HK-2 (cell line): ENCODE results near the gene SNX25.
A peak's percentile ranks its signal among the peaks of the same experiment; 100 is the strongest.
"Not testable (repeated sequence)": the region's sequence is repeated elsewhere in the genome, so short reads cannot be mapped to it uniquely, and the experiment has no call there.

ENCODE experiments used
- DNase-seq: peaks from one replicate; pipeline ENCODE4 v3.0.0-alpha.2; 2018; ENCODE audit not compliant: unreplicated experiment

SNX25 gene

DNA sequence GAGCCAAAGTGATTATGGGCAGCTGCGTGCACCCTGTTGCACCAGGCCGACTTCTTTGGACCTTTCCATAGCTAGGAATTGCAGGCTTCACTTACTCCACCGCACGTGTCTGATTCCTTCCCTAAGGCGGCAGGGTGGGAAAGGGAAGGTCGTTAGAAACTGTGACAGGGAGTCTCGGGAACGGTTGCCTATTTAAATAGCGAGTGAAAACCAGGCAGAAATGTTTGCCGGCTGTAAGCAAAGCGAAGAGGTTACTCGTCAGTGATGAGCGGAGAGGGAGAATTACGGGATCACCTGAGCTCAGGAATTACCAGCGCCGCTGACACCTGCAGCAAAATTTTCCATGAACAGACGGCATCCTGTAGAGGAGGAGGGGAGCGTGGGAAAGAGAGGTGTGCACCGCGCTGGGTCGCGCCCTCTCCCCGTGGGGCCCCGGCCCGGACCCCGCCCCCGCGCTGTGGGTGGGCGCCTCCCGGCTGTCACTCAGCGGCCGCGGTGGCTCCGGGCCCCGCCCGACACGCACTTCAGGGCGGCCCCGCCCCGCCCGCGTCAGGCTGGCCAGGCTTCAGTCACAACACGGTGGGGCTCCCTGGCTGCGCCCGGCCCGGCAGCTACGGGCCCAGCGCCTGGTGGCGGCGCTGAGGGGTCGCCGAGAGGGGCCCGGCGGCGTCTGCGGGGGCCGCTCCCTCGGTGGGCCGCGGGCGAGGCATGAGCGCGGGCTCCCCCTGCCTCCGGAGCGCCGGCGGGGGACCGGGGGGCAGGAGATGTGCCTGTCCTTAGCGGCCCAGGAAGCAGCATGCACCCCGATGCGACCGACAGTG lies at the start of gene SNX25:
Gene SNX25 (plus strand): TSS at position 568 of the 821 bp plus-strand sequence. CDS start 229 bp downstream, at position 797.
- DNase-seq, result peak; percentile 88

DNA sequence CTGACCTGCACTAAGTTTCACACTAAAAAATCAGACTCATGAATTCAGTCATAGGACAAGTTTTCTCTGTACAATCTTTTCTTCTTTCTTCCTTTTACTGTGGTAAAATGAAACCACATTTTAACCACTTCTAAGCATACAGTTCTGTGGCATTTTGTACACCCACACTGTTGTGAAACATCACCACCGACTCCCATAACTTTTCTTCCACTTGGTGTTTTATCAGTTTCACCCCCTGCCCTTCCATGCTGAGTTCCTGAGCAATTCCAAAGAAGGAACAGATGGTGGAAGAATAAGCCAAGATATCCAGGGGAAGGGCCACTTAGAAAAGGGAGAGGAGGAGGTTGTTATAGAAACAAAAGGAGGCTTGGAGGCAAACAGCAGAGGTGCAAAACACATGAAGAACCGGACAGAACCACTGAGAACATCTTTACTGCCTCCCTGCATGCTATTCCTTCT lies 43.8 kb upstream of the SNX25 start:
- DNase-seq, result no peak

DNA sequence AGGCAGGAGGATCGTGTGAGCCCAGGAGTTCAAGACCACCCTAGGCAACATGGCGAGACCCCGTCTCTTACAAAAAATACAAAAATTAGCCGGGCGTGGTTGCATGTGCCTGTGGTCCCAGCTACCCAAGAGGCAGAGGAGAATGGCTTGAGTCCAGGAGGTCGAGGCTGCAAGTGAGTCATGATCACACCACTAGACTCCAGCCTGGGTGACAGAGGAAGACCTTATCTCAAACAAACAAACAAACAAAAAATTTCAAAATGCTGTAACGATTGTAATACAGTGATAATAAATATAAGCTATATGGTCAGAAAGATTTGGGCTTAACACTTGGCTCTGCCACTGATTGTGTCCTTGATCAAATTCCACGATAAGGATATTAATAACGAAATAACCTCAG lies 42.2 kb upstream of the SNX25 start:
- no peak for DNase-seq

DNA sequence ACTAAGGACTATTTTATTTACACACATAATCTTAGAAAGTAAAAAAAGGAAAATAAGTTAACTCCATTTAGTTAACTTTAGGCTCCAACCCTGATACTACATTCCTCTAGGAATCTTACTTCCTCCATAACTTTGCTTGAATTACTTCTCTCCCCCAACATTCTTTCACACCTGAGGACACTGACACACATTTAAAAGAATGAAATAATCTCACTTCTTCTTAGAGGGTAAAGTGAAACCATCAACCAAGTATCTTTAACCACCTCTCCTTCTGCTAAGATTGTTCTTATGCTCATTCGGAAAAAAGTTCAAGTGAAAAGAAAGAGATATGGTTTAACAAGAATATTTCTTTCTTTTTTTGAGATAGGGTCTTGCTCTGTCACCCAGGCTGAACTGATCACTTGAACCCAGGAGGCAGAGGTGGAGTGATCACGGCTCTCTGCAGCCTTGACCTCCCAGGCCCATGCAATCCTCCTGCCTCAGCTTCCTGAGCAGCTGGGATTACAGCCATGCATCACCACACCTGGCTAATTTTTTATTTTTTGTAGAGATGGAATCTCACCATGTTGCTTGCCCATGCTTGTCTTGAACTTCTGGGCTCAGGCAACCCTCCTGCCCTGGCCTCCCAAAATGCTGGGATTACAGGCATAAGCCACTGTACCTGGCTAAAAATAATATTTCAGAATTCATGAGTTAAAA lies 37.9 kb upstream of the SNX25 start:
- no peak for DNase-seq

DNA sequence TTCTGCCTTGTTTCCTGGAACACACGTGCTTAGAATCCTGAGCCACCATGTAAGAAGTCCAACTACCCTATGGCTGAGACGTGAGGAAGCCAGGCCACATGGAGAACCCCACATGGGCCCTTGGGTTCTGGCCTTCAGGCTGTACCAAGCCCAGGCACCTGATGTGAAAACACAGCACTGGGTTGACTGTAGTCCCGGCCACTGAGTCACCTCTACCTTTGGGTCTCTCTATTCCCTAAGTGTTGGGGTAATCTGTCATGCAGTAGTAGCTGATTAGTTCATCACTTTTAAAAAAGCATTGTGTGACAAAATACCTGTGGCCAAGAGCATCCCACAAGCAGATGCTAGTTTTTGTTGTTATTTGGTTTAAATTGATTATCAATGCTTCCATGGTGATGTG lies 29.9 kb upstream of the SNX25 start:
- DNase-seq, result no peak

DNA sequence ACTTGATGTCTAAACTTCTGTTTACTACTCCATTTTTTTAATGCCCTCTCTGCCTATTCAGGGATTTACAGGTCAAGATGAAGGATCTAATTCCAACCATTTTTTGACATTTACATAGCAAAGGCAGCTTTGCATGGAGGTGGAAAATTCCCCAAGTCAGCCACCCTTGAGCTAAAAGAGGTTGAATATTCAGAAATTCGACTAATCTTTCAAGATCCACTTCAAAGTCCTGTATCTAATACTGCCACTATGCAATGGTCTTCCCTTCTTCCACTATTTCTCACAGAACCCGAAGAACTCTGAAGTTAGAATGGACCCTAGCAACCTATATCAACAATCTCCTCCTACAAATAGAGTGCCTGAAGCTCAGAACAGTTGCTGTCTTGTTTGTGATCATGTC lies 27.2 kb upstream of the SNX25 start:
- DNase-seq, result no peak

DNA sequence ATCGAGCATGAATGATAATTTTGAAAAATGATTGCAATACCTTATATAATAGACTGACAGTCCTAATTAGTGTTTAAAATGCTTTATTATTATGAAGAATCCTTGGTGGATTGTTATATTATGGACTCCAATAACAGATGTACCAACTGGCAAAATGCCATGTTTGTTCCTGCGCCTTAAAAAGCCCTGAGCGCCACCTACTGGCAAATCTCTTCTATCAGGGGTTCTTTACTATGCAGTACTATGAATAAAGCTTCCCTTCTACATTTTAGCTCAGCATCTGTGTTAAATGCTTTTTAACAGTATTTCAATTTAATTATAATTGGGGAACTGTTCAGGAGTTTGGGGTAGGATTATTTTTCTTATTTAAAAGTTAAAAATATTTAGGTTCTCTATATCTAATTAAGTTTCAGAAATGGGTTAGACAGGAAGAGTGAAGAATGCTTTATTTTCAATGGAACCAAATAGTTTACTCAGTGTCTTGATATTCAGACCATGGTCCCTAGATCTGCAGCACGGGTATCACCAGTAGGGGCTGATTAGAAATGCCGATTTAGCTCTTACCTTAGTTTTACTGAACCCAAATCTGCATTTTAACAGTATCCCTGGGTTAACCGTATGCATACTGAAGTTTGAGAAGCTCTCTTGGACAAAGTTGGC lies 25.6 kb upstream of the SNX25 start:
- peak; percentile 51 for DNase-seq

DNA sequence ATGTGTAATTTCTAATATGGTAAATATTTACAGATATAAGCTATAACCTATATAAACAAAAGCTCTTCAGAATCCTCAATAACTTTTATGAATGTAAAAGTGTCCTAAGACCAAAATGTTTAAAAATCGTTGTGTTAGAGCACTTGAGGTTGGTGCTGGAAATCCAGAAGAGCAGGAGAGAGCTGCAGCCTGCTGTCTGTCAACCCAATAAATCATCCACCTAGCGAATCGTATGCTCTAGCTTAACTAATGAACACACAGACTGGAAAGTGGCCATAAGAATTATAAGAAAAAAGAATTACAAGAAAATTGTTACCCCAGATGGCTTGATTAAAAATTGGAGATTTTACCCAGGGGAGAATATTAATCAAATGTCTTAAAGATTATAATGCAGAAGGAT lies 22.6 kb upstream of the SNX25 start:
- DNase-seq, result no peak

DNA sequence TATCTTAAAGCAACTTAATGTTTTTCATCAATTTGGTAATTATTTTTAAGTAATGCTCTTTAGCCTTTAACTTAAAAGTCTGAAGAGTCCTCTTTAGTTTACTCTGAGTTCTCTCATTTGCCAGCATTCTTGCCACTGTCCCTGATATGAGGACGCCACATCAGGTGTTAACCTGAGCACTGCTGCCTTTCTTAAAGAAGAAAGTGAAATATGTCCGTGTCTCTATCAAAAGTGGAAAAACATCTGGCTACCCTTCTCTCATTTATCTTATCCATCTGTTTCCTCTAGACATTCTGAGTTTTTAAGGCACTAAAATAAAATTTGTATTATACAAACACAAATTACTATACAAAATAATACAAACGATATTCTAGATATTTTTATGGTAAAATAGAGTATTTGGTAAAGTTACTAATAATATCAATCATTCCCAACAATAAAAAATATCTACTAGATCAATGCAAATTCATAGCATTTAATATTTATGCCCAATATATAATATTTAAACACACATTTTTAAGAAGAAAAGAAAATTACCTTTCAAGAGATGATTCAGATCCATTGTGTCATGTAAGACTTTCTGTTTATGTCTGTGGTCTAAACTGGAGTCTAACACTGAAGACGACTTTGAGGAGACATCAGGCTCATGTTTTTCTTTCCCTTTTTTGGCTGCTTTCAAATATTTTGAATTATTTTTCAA lies 19.6 kb upstream of the SNX25 start:
- DNase-seq, result no peak

DNA sequence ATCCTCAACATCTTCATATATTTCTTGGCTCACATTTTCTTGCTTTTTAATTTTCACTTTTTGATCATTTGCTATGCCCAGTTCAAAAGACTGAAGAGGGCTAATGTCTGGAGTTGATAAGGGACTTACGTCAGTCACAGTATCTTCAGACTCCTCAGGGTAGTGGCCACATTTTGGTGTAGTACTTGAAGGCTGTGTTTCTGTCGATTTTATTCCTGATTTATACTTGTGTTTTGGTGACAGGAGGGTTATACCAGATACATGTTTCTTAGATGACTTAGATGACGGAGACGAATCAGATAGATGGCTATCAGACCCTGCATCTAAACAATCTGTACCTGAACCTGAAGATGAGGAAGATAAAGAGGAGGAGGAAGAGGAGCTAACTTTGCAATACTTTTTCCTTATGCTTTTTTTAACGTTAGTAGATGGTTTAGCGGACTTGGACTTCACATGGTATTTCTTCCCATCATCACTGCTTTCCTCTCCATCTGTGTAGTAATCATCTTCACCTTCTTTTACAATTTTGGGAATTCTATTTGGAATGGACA lies 19.0 kb upstream of the SNX25 start:
- DNase-seq, result no peak

DNA sequence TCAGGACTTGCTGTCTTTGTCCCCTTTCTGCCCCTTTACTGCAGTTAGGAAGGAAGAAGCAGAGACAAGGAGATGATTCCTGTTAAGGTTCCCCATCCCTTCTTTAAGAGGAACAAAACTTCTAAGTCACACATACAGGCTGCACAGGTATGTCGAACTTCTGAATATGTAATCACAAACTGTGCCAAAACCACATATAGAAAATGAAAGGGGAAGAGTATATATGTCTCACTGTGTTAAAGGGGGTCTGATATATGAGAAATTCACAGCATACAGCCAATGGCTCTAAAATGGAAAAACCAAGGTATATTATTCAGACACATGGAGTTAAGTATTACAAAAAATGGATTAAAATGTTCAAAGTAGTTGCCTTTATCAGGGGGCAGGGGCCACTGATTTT lies 17.3 kb upstream of the SNX25 start:
- DNase-seq, result no peak

DNA sequence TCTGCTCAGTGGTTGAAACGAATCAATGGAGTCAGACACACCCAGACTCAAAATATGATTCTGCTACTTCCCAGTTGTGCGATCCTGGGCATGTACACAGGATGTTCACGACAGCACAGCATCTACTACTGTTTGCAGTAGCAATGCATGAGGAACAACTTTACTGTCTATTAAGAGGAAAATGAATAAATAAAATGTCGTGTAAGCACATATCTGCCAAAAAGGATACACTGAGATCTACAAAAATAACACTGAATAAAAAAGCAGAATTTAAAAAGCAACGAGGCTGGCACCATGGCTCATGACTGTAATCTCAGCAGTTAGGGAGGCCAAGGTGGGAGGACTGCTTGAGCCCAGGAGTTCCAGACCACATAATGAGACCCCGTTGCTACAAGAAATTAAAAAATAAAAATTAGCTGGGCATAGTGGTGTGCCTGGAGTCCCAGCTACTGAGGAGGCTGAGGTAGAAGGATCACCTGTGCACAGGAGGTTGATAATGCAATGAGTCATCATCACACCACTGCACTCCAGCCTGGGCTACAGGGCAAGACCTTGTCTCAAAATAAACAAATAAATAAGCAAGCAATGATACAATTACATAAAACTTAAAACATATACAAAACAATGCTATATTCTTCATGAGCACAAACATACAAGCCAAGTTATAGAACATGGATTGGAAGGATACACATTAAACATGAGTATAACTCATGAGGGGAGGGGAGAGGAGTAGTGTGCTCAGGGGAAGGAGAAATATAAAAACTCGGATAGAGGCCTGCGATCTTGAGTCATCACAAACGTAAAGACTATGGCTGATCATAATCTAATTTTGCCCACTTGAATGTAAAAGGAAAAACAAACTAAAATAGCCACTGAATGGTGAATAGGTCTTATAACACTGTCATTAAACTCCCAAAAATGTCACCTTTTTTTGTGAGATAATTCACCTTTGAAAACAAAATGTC lies 14.2 kb upstream of the SNX25 start:
- no peak for DNase-seq

DNA sequence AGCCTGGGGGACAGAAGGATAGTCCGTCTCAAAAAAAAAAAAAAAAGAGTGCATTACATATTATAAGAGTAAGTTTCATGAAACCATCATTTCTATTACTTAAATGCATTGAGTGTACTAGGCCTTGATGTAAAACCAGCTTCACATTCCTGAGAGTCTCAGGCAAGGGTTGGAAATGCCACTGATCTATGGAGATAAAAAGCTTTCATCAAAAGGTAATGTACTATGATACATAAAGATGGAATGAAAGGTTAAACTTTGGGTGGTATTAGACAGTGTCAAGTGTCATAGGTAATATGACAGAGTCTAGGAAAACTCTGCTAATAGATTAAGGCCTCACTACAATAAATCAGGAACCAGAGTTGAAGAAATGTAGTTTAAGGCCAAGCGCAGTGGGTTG lies 13.0 kb upstream of the SNX25 start:
- no peak for DNase-seq

DNA sequence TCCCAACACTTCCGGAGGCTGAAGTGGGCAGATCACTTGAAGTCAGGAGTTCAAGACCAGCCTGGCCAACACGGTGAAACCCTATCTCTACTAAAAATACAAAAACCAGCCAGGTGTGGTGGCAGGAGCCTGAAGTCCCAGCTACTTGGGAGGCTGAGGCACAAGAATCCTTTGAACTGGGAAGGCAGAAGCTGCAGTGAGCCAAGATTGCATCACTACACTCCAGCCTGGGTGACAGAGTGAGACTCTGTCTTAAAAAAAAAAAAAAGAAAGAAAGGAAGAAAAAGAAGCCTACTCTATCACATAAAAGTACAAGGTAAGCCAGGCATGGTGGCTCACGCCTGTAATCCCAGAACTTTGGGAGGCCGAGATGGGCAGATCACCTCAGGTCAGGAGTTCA lies 11.2 kb upstream of the SNX25 start:
- not testable (repeated sequence) for DNase-seq

DNA sequence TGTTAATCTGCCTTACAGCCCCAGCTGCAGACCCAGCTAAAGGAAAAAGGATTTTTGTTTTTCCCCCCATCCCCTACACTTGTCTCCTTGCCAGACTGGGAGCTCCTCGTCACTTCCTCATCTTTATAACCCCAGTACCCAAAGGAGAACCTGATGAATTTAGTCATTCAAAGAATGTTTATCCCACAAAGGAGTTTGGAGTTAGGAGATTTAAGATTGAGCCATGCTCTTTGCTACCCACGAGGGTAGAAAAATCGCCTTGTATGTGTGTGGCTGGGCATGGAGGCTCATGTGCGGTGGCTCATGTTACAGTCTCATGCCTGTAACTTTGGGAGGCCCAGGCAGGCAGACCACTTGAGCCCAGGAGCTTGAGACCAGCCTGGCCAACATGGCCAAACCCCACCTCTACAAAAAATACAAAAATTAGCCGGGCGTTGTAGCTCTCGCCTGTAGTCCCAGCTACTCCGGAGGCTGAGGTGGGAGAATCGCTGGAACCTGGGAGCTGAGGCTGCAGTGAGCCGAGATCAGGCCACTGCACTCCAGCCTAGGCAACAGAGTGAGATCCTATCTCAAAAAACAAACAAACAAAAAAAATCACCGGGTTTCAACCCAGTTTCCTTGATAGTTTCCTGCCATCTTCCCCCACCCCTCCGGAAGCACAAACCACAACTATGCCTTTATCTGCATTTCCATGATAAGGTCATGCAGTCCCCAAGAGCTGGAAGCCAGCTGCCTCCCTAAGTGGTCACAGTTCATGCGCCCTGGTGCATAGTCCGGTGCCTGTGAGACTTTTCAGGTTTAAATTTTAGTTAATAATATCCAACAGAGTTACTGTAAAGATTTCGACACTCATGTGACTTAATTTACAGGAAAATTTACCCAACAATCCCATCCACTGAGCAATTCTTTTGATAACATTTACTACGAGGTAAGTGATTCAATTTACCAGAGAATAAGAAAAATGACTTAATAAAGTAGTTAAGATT lies 7.1 kb upstream of the SNX25 start:
- peak; percentile 30 for DNase-seq

DNA sequence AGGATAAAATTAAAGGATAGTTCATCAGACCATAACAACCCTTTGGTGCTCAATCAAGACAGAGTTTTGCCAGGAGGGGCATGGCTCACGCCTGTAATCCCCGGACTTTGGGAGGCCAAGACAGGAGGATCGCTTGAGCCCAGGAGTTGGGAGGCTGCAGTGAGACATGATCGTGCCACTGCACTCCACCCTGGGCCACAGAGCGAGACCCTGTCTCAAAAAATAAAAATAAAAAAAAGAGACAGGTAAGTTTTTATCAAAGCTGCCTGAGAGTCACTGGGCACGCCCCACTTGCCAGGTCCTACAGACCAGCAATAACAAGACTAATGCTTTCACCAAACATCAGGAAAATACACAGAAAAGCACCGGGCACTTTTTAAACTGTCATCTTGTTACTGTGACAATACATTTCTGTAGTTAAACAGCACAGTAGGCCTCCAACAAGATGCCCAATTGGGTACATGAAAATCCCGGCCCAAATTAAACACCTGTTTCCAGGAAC lies 6.4 kb upstream of the SNX25 start:
- DNase-seq, result peak; percentile 11

DNA sequence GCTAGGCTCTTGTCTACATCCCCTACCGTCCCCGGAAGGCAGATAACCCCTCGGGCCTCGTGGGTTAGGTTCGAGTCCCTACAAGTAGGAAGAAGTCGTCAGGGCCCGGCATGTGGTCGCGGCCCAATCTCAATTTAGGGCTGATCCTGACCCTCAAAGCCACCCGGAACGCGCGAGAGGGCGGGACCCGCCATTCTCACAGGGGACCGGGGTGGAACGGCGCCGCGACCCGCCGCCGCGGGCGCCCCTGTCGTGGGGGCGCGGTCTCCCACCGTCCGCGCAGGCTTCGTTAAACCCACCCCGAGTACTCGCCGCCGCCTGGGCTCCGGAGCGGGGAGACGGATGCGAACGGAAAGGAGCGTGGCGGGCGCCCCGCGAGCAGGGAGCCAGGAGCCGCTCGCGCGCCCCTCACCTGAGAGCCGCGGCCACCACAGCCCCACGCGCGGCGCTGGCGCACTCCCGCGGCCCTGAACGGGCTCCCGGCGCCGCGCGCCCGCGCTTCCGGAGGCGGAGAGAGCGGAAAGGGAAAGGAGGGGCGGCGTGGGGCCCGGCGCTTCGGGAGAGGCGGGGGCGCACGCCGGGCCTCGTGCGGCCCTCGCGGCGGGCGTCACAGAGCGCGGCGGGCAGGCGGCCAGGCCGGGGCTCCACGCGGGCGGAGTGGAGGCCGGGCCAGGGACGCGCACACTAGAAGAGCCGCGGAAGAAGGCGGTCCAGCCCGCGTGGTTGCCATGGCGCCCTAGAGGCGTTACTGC lies 5.7 kb upstream of the SNX25 start, which contains the start of gene CFAP97:
Gene CFAP97 (minus strand): TSS at position 515 of the 752 bp plus-strand sequence. CDS start 12,804 bp downstream, outside the sequence.
- peak; percentile 85 for DNase-seq

DNA sequence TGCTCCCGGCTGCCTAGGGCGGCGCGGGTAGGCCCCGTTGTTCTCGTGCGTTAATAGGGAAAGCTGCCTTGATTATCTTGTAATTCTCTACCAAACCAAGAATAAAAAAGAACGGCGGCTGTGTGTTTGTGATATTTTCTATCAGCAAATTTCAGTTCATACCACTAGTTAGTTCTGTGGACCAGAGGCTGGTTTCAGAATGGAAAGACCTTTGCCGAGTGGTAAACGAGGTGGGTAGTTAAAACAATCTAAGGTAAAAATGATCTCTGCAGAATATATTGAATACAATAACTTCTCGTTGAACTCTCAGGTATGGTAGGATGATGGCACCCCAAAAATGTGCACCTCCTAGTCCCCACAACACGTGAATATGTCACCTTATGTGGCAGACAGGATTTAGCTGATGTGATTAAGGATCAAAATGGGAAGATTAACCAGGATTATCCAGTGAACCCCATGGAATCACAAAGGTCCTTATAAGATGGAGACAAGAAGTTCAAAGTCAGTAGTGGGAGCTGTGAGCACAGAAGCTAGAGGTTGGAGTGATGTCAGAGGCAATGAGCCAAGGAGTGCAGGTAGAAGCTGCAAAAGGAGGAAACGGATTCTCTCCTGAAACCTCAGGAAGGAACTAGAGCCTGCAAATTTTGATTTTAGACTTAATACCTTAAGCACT lies 5.0 kb upstream of the SNX25 start:
- DNase-seq, result no peak
